SU-DHL-6 (cell line): ENCODE measurements around the gene SLC6A20.

Experiments used
- H2AFZ ChIP-seq: fragments of 200-600 bp; sonication (generic); 2 replicates; pipeline ENCODE4 v1.6.1; 2014; ENCODE audit warnings: low read depth, mild to moderate bottlenecking, moderate library complexity, mixed read lengths, antibody characterized with exemption, low read length; ENCODE audit not compliant: severe bottlenecking
- H3F3A ChIP-seq: fragments of 200-600 bp; shearing (Covaris generic); 2 replicates; pipeline ENCODE4 v1.6.0; 2016; ENCODE audit warnings: antibody characterized with exemption, mild to moderate bottlenecking; ENCODE audit not compliant: insufficient read depth
- H3K27ac ChIP-seq: fragments of 200-600 bp; sonication (generic); 2 replicates; pipeline ENCODE4 v1.5.1; 2016; ENCODE audit warnings: low read depth, mild to moderate bottlenecking, low read length, moderate library complexity, mixed read lengths
- H3K27me3 ChIP-seq: fragments of 200-600 bp; sonication (generic), shearing (Covaris generic); 2 replicates; pipeline ENCODE4 v1.6.0; 2014; ENCODE audit warnings: mild to moderate bottlenecking, low read length
- H3K36me3 ChIP-seq: fragments of 200-600 bp; sonication (generic); 2 replicates; pipeline ENCODE4 v1.6.1; 2014; ENCODE audit warnings: mild to moderate bottlenecking, low read length, mixed read lengths
- H3K4me2 ChIP-seq: fragments of 300-600, 200-600 bp; shearing (Covaris generic), sonication (generic); 2 replicates; pipeline ENCODE4 v1.6.0; 2014; ENCODE audit warnings: low read length, low read depth, mild to moderate bottlenecking; ENCODE audit not compliant: poor library complexity, severe bottlenecking
- H3K4me3 ChIP-seq: fragments of 200-600 bp; sonication (generic); 2 replicates; pipeline ENCODE4 v1.5.1; 2014; ENCODE audit warnings: antibody characterized with exemption, low read length, mild to moderate bottlenecking, mixed read lengths; ENCODE audit not compliant: insufficient read depth, poor library complexity, severe bottlenecking
- H3K79me2 ChIP-seq: fragments of 200-600 bp; sonication (generic); 2 replicates; pipeline ENCODE4 v1.6.1; 2014; ENCODE audit warnings: mild to moderate bottlenecking, low read length, moderate library complexity; ENCODE audit not compliant: insufficient read depth
- H3K9ac ChIP-seq: fragments of 200-600 bp; sonication (generic); 2 replicates; pipeline ENCODE4 v1.7.0; 2014; ENCODE audit warnings: mild to moderate bottlenecking, low read length
- H3K9me2 ChIP-seq: fragments of 200-600 bp; sonication (generic); replicated peaks from 2 replicates; pipeline ENCODE4 v1.6.1; 2014; ENCODE audit warnings: low read length; ENCODE audit not compliant: insufficient read depth
- H3K9me3 ChIP-seq: fragments of 200-600 bp; sonication (generic); 2 replicates; pipeline ENCODE4 v1.6.1; 2014; ENCODE audit warnings: low read length, mixed read lengths; ENCODE audit not compliant: insufficient read depth
- H4K20me1 ChIP-seq: fragments of 200-600 bp; sonication (generic); 2 replicates; pipeline ENCODE4 v1.6.1; 2014; ENCODE audit warnings: low read depth, mild to moderate bottlenecking, antibody characterized with exemption, low read length, moderate library complexity, mixed read lengths
- CTCF ChIP-seq: fragments of 200-600 bp; sonication (generic); IDR thresholded peaks from one replicate; pipeline ENCODE4 v1.5.1; 2017; ENCODE audit warnings: antibody characterized with exemption, mild to moderate bottlenecking, low read length, moderate library complexity; ENCODE audit not compliant: insufficient read depth, poor library complexity, severe bottlenecking
- EZH2phosphoT487 ChIP-seq: fragments of 200-600 bp; sonication (generic), shearing (Covaris generic); conservative IDR thresholded peaks from 2 replicates; pipeline ENCODE4 v1.6.1; 2018; ENCODE audit warnings: mild to moderate bottlenecking, antibody characterized with exemption, low read length, moderate library complexity, mixed read lengths

SLC6A20 gene

GRCh38 chr3:45737234-45737633 lies 59.1 kb downstream of the SLC6A20 start:
- H3K9ac ChIP-seq = no peak overlapping the region
- no peaks in the 10 kb centered on the region for H4K20me1 ChIP-seq
- no peaks in the 10 kb centered on the region for H3F3A ChIP-seq
- no peaks in the 10 kb centered on the region for H3K9me2 ChIP-seq
- H3K36me3 ChIP-seq = peaks cover 32% of the 10 kb centered on the region; the same call in 1 of the 2 replicates
- H3K9me3 ChIP-seq = no peaks in the 10 kb centered on the region
- H3K4me2 ChIP-seq = no peak overlapping the region
- TF ChIP-seq CTCF (no peak), EZH2phosphoT487 (no peak)
- no peak overlapping the region for H3K4me3 ChIP-seq
- no peak overlapping the region for H3K27ac ChIP-seq
- H3K79me2 ChIP-seq = no peaks in the 10 kb centered on the region
- H2AFZ ChIP-seq = no peak overlapping the region
- H3K27me3 ChIP-seq = no peaks in the 10 kb centered on the region

GRCh38 chr3:45736707-45737106 lies 59.6 kb downstream of the SLC6A20 start:
- Histone ChIP-seq H3K4me3 (no peak overlapping the region), H3K79me2 (no peaks in the 10 kb centered on the region), H3K9me2 (no peaks in the 10 kb centered on the region), H3K9ac (no peak overlapping the region), H3K27me3 (no peaks in the 10 kb centered on the region), H3K4me2 (no peak overlapping the region), H3F3A (no peaks in the 10 kb centered on the region), H4K20me1 (no peaks in the 10 kb centered on the region), H2AFZ (no peak overlapping the region), H3K36me3 (peaks cover 37% of the 10 kb centered on the region; the same call in 1 of the 2 replicates), H3K27ac (no peak overlapping the region), H3K9me3 (no peaks in the 10 kb centered on the region)
- no peak for TF ChIP-seq EZH2phosphoT487
- no peak for TF ChIP-seq CTCF

- H3K79me2 ChIP-seq = no peaks in the 10 kb centered on the region
- no peaks in the 10 kb centered on the region for H3F3A ChIP-seq
- H3K4me3 ChIP-seq = no peak overlapping the region
- no peaks in the 10 kb centered on the region for H3K9me3 ChIP-seq
- no peak overlapping the region for H3K27ac ChIP-seq
- no peaks in the 10 kb centered on the region for H3K27me3 ChIP-seq
- no peak overlapping the region for H2AFZ ChIP-seq
- no peaks in the 10 kb centered on the region for H4K20me1 ChIP-seq
- peaks cover 23% of the 10 kb centered on the region; the same call in 1 of the 2 replicates for H3K36me3 ChIP-seq
- no peak overlapping the region for H3K4me2 ChIP-seq
- no peak for TF ChIP-seq EZH2phosphoT487
- no peak for TF ChIP-seq CTCF
- H3K9me2 ChIP-seq = no peaks in the 10 kb centered on the region
- no peak overlapping the region for H3K9ac ChIP-seq
These were observed 65.8 kb downstream of the SLC6A20 start for GRCh38 chr3:45730409-45731154.
